ENCODE results near the gene FBN2.

- TF ChIP-seq CTCF (IDR thresholded peaks at IDR 0.05), result no peak
- TF ChIP-seq POLR2A (IDR thresholded peaks at IDR 0.05), result no peak
Measured at GRCh38 chr5:128303593-128303992, 234.5 kb downstream of the FBN2 start.
